Ramos (cell line): Measurements from ENCODE around the gene HOXD10.

ENCODE experiments used
- in situ Hi-C: fragments of 300-500 bp; cut with MboI; formaldehyde crosslinking; loops from one replicate; pipeline ENCODE4 v1.14.3; 2022; ENCODE audit warnings: low sequenced_read_pairs; ENCODE audit not compliant: unreplicated experiment

Gene HOXD10

GRCh38 chr2:176093145-176093897 lies 23.3 kb upstream of the HOXD10 start:
- in situ Hi-C loops: loop anchor here (10.0 kb wide), 1 partner anchor 409 kb away; no protein-coding TSS in a partner anchor

GRCh38 chr2:176093898-176094249 lies 22.7 kb upstream of the HOXD10 start:
- in situ Hi-C loops: loop anchor here (10.0 kb wide), 1 partner anchor 409 kb away; no protein-coding TSS in a partner anchor

DNA sequence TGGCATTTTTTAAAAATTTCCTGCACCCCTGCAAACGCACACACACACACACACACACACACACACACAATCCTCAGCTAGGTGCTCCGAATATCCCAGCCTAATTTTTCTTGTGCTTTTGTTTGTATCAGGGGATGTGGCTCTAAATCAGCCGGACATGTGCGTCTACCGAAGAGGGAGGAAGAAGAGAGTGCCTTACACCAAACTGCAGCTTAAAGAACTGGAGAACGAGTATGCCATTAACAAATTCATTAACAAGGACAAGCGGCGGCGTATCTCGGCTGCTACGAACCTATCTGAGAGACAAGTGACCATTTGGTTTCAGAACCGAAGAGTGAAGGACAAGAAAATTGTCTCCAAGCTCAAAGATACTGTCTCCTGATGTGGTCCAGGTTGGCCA lies 22.2 kb upstream of the HOXD10 start:
- in situ Hi-C loops: loop anchor here (10.0 kb wide), 1 partner anchor 410 kb away; no protein-coding TSS in a partner anchor

- in situ Hi-C loops: loop anchor here (10.0 kb wide), 1 partner anchor 411 kb away; no protein-coding TSS in a partner anchor
Measured at GRCh38 chr2:176095421-176095820, 21.2 kb upstream of the HOXD10 start.

DNA sequence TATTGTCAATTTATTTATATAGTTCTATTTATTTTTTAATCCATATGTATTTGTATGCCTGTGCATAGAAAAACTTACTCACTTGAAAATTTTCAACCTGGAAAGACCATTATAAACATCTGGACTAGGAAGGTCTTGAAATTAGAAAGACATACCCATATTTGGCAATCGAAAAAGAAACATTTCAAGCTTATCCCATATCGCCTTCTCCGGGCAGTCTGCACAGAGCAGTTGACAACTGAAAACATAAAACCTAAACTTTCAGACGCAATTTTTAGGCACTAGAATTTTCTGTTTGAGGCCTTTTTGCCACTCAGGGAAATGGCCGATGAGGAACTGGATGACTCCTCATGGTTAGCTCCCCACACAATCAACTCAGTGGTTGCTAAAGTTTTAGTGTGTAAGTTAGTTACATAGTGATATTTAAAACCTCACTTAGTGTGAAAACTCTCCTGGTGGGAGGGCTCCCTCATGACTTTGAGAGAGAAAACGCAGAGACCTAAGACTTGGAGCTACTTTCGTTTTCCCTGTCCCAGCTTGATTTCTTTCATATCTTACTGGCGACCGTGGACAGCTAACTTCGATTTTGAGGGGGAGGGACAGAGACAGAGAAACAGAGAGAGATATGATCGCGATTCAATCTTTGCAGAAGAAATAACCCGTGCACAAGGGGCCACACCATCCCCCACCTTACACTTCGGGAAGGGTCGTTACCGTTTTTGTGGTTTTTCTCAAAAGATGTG lies 20.2 kb upstream of the HOXD10 start:
- in situ Hi-C loops: loop anchor here (10.0 kb wide), 1 partner anchor 412 kb away; no protein-coding TSS in a partner anchor

GRCh38 chr2:176096986-176097819 lies 19.4 kb upstream of the HOXD10 start:
- in situ Hi-C loops: loop anchor here (10.0 kb wide), 1 partner anchor 412 kb away; no protein-coding TSS in a partner anchor

GRCh38 chr2:176097820-176098365 lies 18.7 kb upstream of the HOXD10 start:
- in situ Hi-C loops: loop anchor here (10.0 kb wide), 1 partner anchor 413 kb away; no protein-coding TSS in a partner anchor

GRCh38 chr2:176098366-176099158 lies 18.0 kb upstream of the HOXD10 start:
- in situ Hi-C loops: loop anchor here (10.0 kb wide), 1 partner anchor 414 kb away; no protein-coding TSS in a partner anchor

- in situ Hi-C loops: loop anchor here (10.0 kb wide), 1 partner anchor 414 kb away; no protein-coding TSS in a partner anchor
Measured at GRCh38 chr2:176099159-176099727, 17.3 kb upstream of the HOXD10 start.

GRCh38 chr2:176099728-176100546 lies 16.6 kb upstream of the HOXD10 start, which contains the start of gene HOXD12:
Gene HOXD12 (plus strand): TSS chr2:176099795. CDS start chr2:176099802, 7 bp downstream.
- in situ Hi-C loops: loop anchor here (10.0 to 25.0 kb wide), 2 partner anchors 415 to 738 kb away; no protein-coding TSS in a partner anchor

- in situ Hi-C loops: loop anchor here (25.0 kb wide), 1 partner anchor 738 kb away; no protein-coding TSS in a partner anchor
Measured at GRCh38 chr2:176100547-176101140, 15.9 kb upstream of the HOXD10 start.

- in situ Hi-C loops: loop anchor here (25.0 kb wide), 1 partner anchor 739 kb away; no protein-coding TSS in a partner anchor
Measured at GRCh38 chr2:176101216-176101830, 15.3 kb upstream of the HOXD10 start.

GRCh38 chr2:176101842-176102241 lies 14.7 kb upstream of the HOXD10 start:
- in situ Hi-C loops: loop anchor here (25.0 kb wide), 1 partner anchor 740 kb away; no protein-coding TSS in a partner anchor

DNA sequence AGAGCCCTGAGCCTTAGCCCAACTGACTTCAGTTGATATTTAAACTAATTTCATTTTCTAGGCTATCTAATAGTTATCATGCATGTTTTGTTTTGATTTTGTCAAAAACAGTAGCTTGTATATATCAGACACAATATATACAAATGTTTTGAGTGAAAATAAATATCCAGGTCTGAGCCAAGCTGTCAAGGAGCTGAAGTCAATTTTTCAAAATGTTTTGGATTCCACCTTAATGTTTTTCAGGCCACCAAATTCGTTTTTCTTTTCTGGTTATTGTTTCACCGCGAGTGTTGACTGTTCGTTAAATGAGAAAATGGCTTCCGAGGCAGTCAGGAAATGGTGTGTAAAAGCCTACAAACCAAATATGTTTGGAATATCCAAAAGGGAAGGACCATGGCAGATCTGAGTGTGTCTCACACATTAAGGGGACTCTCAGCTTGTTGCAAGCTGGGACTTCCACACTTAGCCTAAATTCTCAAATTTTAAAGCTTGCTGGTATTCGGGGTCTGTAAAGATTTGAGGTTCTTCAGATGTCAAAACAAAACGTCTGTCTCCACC lies 14.2 kb upstream of the HOXD10 start:
- in situ Hi-C loops: loop anchor here (25.0 kb wide), 1 partner anchor 740 kb away; no protein-coding TSS in a partner anchor

DNA sequence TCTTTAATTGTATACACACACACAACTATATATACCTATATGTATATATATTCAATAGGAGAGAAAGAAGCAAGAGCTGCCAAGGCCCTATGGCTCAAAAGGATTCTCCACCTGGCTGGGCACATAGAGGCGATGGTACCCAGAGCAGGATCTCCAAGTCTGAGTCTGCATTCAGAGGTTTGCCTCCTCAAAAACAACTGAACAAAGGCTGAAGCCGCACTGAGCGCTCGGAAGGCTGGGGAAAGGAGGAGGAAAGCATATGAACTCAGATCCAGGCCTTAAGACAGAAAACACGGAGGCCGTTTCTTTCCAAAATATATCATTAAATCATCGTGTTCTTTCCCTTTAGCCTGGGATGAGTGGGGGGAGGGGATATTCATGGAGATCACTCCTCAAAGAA lies 13.4 kb upstream of the HOXD10 start:
- in situ Hi-C loops: loop anchor here (25.0 kb wide), 1 partner anchor 741 kb away; no protein-coding TSS in a partner anchor

- in situ Hi-C loops: loop anchor here (25.0 kb wide), 1 partner anchor 742 kb away; no protein-coding TSS in a partner anchor
Measured at GRCh38 chr2:176103742-176104315, 12.7 kb upstream of the HOXD10 start.
